Ecto neural progenitor cell (in vitro differentiated cells): ENCODE measurements around the gene TLL2.
A peak's percentile ranks its signal among the peaks of the same experiment; 100 is the strongest.

Experiments used
- DNase-seq: peaks from one replicate; pipeline ENCODE4 v3.0.0-alpha.2; 2018; ENCODE audit warnings: low spot score

TLL2 gene

DNA sequence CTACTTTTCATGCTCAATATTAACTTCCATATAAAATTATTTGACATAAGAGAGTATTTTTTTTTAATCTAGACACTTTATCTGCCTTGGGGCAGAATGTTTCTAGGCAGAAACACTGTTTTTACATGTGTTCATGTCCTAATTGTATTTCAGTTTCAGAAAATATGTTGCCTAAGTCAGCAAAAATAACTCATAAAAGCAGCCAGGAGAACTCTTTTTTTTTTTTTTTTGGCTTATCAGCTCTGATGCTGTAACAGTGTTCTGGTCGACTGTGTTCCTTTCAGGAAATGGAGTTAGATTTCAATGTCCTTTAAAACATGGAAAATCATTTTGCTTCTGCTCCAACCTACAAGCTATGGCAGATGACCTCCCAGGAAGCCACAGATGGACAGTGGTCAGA, 91.7 kb downstream of the TLL2 start:
- no peak for DNase-seq

- no peak for DNase-seq
These were observed 93.3 kb downstream of the TLL2 start for GRCh38 chr10:96420228-96421009.

DNA sequence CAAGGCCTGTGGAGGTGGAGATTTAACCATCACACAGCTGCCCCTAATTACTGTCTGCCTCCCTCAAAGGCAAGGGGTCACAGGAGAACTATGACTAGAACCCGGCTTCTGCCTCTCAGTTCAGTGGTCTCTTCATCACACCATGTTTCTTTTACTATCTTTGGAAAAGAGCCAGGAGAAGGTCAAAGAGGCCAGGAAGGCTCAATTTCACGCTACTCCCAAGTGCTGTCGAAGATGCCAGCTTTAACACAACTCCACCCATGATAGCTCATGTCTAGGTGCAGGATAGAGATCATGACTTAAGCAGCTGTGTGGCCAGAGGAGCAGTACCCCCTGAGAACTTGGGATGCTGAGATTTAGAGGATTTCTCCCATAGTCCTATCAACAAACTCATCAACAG, 94.4 kb downstream of the TLL2 start:
- DNase-seq = no peak

DNA sequence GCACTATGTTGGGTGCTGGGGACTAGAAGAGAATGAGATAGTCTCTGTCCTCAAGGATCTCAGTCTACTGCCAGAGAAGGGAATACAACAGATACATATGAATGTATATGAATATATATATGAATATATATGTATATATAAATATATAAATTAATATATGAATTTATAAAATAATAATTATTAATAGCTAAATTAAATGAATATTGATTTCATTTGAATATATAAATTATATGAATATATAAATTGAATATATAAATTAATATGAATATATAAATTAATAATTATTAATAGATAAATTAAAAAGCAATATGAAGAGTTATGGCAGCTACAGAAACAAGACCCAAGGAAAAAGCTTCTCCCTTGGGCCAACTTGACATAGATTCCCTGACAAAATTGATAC, 95.1 kb downstream of the TLL2 start:
- DNase-seq = no peak

GRCh38 chr10:96417441-96417840, 96.3 kb downstream of the TLL2 start:
- DNase-seq = peak; percentile 62

DNA sequence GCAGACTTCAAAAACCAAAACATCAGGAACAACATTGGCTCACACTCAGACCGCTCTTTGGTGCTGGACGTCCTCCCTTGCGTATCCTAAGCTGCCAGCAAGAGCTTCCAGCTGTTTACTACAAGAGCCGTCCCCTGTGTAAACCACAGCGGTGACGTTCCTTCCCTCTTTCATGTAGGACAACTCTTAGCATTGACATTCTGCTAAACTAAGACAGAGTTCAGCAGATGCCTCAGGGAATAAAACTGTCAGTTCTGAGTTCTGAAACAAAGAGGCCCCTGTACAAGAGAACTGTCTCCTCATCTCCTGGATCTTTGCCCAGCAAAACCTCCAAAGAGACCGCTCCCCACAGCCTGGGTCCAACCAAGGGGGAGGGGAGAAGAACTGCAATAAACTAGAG, 97.1 kb downstream of the TLL2 start:
- no peak for DNase-seq

DNA sequence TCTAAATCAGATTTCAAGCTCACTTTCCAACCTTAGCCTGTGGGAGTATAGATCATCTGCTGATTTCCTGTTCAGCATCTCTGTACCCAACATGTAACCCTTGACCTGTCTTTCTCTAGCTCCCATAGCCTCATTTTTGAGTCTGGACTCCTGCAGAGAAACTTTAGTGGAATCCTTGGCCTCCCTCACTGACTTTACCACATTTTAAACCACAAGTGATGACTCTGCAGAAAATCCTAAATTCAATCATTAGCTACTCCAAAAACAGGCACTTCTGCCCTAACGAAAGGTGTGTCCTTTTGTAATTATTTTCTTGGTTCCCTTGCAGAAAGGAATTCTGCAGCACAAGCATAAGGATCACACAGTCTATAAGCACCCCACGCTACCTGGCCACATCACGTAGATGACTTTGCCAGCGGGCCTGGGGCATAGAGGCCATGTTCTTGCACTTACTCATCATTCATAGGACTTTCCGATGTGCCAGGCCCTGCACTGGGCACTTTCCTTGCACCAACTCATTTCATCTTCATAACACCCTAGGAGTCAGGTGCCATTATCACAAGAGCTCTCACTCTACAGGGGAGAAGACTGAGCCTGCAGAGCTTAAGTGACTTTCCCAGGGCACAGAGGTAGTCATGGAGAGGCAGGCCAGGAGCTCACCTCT, 97.7 kb downstream of the TLL2 start:
- no peak for DNase-seq

GRCh38 chr10:96415150-96415890, 98.4 kb downstream of the TLL2 start:
- DNase-seq = no peak

DNA sequence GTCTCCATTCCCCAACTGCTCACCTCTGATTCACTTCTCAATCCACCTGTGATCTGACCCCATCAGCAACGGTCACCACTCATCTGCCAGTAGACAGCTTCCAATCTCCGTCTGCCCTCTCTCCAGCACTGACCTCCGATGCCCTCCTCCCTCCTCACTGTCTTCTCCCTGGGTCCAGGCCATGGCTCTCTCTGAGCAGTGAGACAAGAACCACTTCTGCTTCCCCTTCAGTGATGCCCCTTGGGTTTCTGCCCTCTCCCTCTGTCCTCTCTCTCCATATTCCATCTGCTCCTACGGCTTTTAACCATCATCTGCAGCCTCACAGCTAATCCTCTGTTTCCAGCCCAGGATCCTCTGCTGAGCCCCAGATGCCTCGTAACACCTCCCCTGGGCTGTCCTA, 99.4 kb downstream of the TLL2 start:
- no peak for DNase-seq

DNA sequence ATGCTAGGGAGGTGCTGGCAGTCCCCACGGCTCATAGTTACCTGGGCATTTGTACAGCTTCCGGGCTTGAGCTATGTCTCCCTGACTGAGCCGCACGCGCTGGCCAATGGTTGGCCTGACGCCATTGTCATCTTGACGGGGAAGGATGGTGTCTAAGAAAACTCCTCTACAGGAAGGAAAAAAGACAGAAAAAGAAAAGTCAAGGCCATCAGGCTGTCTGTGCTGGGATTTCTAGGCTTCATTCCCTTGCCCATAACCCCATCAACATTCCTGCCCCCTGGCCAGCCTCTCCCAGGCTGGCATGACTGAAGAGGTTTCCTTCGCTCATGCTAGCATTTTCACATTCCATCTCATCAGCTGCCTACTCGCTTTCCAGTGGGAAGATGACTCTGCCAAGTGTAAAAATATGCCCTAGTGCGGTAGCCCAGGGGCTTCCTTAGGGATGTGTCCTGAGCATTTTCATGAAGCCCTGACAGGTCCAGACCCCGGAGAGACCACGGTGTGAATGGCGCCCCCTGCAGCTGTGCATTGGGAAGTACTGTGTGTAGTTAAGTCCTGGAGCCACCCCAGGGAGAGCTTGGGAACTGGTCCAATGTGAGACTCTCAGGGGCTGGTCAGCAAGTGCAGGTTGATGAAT, 100.5 kb downstream of the TLL2 start:
- DNase-seq = no peak

GRCh38 chr10:96411716-96412320, 101.9 kb downstream of the TLL2 start:
- no peak for DNase-seq

DNA sequence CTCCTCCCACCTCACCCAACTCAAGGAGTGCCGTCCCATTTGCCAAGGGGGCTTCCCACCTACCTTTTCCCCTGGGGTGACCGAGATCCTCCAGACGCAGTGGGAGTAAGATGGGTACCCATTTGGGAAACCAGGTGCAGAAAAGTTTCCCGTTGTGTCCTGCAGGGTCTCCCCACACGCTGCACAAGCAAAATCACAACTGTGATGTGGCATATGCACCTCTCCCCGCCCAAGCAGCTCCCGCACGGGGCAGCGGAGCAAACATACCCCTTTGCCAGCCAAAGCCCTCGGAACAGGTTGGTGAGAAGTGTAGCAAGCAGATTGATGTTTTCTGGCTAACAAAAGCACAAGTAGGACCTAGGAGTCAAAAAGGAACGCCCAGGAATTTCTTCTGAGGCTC, 103.4 kb downstream of the TLL2 start:
- no peak for DNase-seq

DNA sequence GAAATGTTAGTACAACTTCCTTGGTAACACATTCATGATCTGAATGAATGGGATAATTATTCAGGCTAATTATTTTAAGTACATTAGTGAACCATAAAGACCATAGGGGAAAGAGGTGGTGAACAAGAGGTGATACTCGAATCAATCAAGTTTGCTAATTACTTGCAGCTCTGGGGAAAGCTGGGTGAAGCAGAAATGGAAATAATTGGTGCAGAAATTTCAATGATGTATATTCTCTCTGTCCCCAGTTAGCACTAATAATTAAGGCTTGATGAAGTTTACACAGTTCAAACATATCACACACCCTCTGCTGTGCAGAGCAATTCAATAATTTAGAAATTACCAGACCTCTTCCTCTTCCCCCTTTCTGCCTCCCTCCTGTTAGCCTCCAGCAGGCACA, 105.5 kb downstream of the TLL2 start:
- DNase-seq = no peak

- DNase-seq = no peak
These were observed 106.1 kb downstream of the TLL2 start for GRCh38 chr10:96407560-96408069.

DNA sequence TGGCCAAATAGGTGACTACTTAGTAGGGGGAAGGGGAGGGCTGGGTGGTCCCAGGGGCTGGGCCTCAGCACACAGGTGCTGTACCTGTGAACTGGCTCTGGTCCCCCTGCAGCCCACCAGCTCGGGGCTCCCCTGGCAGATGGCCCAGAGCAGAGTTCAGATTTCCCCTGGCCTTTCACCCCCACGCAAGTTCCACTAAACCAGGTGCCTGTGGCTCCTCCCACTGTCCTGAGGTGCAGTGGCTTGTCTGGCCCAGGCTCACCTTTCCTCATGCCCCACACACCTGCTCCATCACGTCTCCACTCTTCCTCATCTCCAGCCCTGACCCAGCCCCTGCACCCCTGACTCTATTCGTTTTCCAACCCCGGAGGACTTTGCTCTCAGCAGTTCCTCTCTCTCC, 107.6 kb downstream of the TLL2 start:
- DNase-seq = no peak

GRCh38 chr10:96402417-96403305, 111.1 kb downstream of the TLL2 start:
- no peak for DNase-seq

DNA sequence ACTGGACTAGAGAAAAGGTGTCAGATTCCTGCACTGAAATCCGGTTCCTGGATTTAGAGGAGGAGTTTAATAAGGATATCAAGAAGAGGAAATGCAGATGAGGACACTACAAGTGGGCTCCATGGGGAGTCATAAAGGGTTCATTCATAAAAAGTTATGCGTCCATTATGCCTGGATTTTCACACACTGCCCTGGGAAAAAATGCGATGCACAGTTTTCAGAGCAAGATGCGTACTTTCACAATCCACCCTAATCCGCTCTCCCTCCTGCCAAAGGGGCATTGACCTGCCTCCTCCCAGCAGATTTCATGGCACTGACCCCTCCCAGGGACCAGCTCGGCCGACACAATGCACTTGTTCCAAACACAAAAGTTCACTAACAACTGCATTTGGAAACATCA, 112.7 kb downstream of the TLL2 start:
- no peak for DNase-seq

DNA sequence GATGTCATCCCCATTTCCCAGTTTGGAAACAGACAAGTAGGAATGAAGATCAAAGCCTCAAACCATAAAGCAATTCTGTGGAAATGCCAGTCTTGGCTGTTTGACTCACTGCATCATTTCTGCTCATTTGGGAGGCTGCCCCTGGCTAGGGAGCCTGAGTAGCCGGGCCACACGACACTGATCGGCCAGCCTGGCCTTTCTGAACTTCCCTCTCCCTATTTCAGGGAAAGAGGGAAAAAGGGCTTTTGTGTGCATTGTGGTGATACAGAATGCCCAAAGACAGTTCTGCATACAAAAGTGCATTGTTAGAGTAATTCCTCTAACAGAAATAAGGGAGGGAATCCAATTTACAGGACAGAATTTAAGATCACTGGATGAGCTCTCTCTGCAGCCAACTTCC, 113.3 kb downstream of the TLL2 start:
- no peak for DNase-seq

- DNase-seq = no peak
These were observed 115.8 kb downstream of the TLL2 start for GRCh38 chr10:96397902-96398301.

- DNase-seq = peak; percentile 76
These were observed 117.5 kb downstream of the TLL2 start for GRCh38 chr10:96395931-96396877.
